ENCODE measurements around the gene CDHR3. TPM values are rescaled to one million over a fixed set of nuclear protein-coding genes. Genes with fewer than 3 reads are reported as not detected.

CDHR3 gene
- total RNA-seq, 1 experiment from 2014 or later: 6.5 TPM

- in situ Hi-C loops (cut with HindIII; ENCODE audit: low pct_unique_long_range_greater_than_20kb, low sequenced_read_pairs): loop anchor here (25.0 kb wide), 1 partner anchor 101 kb away; no protein-coding TSS in a partner anchor
- TF ChIP-seq CTCF (IDR thresholded peaks at IDR 0.05) (no peak), POLR2AphosphoS5 (IDR thresholded peaks at IDR 0.05; ENCODE audit: low read depth, low read length) (no peak), TCF7L2 (IDR thresholded peaks at IDR 0.05; ENCODE audit: low read depth, low read length) (no peak), SIN3A (IDR thresholded peaks at IDR 0.05; ENCODE audit: borderline replicate concordance, insufficient read depth, low read depth, low read length) (no peak), REST (IDR thresholded peaks at IDR 0.05; ENCODE audit: insufficient read depth in 1 of 2, low read depth in 2 of 2, low read length in 1 of 2) (no peak)
- ChIA-PET POLR2A (interaction anchor here (0.6 kb wide), 1 partner anchor 169 kb away, joined by 5 read pairs; no protein-coding TSS in a partner anchor), CTCF (interaction anchor here (1.2 kb wide), 1 partner anchor 93 kb away, joined by 3 read pairs; no protein-coding TSS in a partner anchor)
- intact Hi-C loops (cut with micrococcal nuclease; ENCODE audit: unreplicated experiment): no loop called here
- Histone ChIP-seq H3K9me3 (ENCODE audit: control insufficient read depth, insufficient read depth, low read depth, low read length) (no peaks in the 10 kb centered on the region), H3K4me1 (ENCODE audit: control insufficient read depth, insufficient read depth, low read length) (peaks cover 53% of the 10 kb centered on the region), H3K27me3 (ENCODE audit: control insufficient read depth, insufficient read depth, low read length) (no peaks in the 10 kb centered on the region), H3K27ac (ENCODE audit: low read length) (peak overlapping the region; percentile 48; the same call in 1 of the 2 replicates), H3K4me3 (ENCODE audit: low read depth in 2 of 2, low read length in 2 of 2) (no peak overlapping the region), H3K36me3 (ENCODE audit: control insufficient read depth, insufficient read depth, low read length) (no peaks in the 10 kb centered on the region)
- BruUV-seq (replicated peaks): no TSS peak
- ATAC-seq (no peak), DNase-seq (ENCODE audit: low read depth, low spot score) (no peak)
Measured at GRCh38 chr7:106061301-106061979, 98.4 kb downstream of the CDHR3 start.

GRCh38 chr7:106062006-106062405, 98.9 kb downstream of the CDHR3 start:
- Histone ChIP-seq H3K36me3 (ENCODE audit: control insufficient read depth, insufficient read depth, low read length) (no peaks in the 10 kb centered on the region), H3K9me3 (ENCODE audit: control insufficient read depth, insufficient read depth, low read depth, low read length) (no peaks in the 10 kb centered on the region), H3K27me3 (ENCODE audit: control insufficient read depth, insufficient read depth, low read length) (no peaks in the 10 kb centered on the region), H3K27ac (ENCODE audit: low read length) (peak overlapping the region; percentile 90; the same call in 1 of the 2 replicates), H3K4me3 (ENCODE audit: low read depth in 2 of 2, low read length in 2 of 2) (no peak overlapping the region), H3K4me1 (ENCODE audit: control insufficient read depth, insufficient read depth, low read length) (peaks cover 54% of the 10 kb centered on the region)
- in situ Hi-C loops (cut with HindIII; ENCODE audit: low pct_unique_long_range_greater_than_20kb, low sequenced_read_pairs): loop anchor here (25.0 kb wide), 1 partner anchor 100 kb away; no protein-coding TSS in a partner anchor
- DNase-seq (ENCODE audit: low read depth, low spot score): no peak
- 0 out of 2 replicates have a peak, but pooled peaks have one; percentile 13 for ATAC-seq
- no TSS peak for BruUV-seq (replicated peaks)
- intact Hi-C loops (cut with micrococcal nuclease; ENCODE audit: unreplicated experiment): no loop called here
- ChIA-PET POLR2A (interaction anchor here (0.6 kb wide), 1 partner anchor 169 kb away, joined by 5 read pairs; no protein-coding TSS in a partner anchor), CTCF (interaction anchor here (1.2 kb wide), 1 partner anchor 92 kb away, joined by 3 read pairs; no protein-coding TSS in a partner anchor)
- TF ChIP-seq CTCF (IDR thresholded peaks at IDR 0.05) (no peak), REST (IDR thresholded peaks at IDR 0.05; ENCODE audit: insufficient read depth in 1 of 2, low read depth in 2 of 2, low read length in 1 of 2) (no peak), SIN3A (IDR thresholded peaks at IDR 0.05; ENCODE audit: borderline replicate concordance, insufficient read depth, low read depth, low read length) (no peak), POLR2AphosphoS5 (IDR thresholded peaks at IDR 0.05; ENCODE audit: low read depth, low read length) (no peak), TCF7L2 (IDR thresholded peaks at IDR 0.05; ENCODE audit: low read depth, low read length) (no peak)

Measured in Panc1 (cell line).